ENCODE results near the gene MUC5AC.

MUC5AC gene

DNA sequence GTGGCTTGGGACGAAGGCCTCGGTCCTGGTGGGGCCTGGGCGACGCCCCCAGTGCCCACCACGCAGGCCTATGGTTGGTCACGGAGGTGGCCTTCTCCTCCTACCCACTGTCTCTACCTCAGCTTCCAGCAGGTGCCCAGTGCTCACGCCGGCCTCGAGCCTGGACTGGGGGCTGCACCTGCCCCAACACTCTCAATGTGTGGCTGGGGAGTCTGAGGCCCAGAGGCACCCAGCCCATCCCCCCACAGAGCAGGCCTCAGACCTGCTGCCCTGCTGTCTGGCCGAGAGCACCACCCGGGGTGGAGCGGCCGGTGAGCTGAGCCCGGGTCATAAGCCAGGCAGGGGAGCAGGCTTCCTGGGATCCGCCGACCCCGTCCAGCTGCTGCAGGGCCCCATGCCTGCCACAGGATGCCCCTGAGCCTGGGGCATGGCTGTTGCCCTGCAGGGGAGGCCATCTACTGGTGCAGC is 28.6 kb upstream of the MUC5AC start:
- no peak for FAIRE-seq

DNA sequence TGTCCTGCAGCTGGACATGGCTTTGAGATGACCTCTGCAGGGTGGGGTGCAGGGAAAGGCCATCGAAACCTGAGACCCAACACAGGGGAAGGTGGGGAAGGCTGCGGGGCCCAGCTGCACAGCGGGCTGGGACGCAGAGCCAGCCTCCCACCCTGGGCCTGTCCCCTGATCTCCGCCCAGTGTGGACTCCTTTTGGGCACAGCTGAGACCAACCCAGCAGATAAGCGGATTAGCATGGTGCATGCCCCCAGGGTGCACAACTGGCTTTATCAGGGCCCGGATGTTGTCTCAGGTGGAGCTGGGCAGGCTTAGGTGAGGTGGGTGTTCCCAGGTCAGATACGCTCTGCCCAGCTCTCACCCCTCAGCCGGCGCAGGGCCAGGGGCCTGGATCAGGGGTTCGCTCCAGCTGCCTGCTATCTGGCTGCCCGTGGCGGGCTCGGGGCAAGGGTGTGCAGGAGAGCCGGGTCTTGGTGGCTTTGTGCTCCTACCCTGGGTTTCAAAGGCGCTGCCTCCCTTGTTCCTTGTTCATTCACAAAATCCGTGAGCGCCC is 28.1 kb upstream of the MUC5AC start:
- FAIRE-seq (no peak), DNase-seq (ENCODE audit: insufficient read length, low spot score) (no peak)
- no peak for TF ChIP-seq POLR2A (IDR thresholded peaks at IDR 0.05; ENCODE audit: low read depth, low read length)

More for the DNA sequence above, 28.6 kb upstream of the MUC5AC start:
- no peak for DNase-seq (ENCODE audit: insufficient read length, low spot score)
- TF ChIP-seq POLR2A (IDR thresholded peaks at IDR 0.05; ENCODE audit: low read depth, low read length) = no peak

DNA sequence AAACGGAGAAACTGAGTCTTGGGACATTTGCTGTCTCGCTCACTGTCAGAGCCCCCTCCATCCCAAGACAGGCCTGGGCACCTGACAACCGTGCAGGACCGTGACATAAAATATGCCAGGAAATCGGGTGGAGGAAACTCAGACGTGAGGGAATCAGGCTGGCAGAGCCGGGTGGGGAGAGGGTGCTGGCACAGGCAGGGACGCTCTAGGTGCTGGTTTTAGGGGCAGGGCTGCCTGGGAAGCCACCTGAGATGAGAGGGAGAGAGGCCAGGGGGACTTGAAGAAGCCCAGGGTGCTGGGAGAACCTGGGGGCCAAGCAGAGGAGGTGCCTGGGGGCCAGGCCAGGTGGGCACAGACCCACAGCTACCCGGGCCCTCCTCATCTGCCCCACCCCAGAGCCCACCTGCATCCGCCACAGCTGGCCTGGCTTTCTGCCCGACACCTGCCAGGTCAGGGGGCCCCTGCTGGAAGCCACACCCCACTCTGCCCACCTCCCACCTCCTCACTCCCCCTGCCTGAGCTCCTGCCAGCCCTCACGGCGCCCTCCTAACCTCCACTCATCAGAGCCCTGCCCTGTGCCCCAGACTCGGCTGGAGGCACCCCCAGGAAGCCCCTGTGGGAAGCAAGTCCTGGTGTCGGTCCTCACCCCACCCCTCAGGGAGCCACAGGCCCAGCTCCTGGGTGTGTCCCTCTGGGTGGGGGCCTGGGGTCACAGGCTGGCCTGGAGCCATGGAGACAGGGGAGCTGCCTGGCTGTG is 27.3 kb upstream of the MUC5AC start:
- no peak for TF ChIP-seq POLR2A (IDR thresholded peaks at IDR 0.05; ENCODE audit: low read depth, low read length)
- DNase-seq (ENCODE audit: insufficient read length, low spot score) (no peak), FAIRE-seq (no peak)

DNA sequence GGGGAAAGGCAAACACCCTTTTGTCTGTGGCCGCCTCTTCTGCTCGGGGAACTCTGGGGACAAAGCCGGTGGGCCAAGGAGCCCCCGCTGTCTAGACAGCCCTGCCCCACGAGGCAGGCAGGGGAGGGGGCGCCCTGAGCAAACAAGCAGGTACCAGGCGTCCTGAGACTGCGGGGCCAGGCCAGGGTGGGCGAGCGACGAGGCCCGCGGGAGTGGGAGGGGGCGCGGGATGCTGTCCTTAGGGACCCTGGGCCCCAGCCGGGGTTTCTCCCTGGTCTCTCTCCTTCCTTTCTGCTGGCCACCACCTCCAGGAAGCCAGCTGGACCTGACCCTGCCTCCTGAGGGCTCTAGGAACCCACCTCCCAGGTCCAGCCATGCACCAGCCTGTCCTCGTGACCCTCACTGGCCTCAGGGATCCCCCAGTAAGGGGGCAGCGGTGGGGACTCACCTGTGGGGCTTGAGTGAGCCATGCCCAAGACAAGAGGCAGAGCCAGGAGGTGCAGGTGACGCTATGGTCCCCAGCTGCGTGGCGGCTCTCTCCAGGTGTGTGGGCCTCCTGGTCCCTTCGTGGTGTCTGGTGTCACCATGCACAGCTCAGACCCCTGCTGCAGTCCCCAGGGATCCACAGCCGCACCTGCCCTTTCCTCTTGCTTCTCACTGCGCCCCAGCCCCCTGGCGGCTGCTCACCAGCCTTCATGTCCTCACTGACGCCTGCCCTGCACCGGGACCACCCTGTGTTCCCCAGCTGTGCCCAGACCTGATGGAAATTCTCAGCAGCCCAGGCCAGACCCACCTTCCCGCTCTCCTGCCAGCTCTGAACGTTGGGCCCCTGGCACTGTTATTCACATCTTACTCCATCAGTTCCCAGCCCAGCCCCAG is 26.5 kb upstream of the MUC5AC start:
- TF ChIP-seq POLR2A (IDR thresholded peaks at IDR 0.05; ENCODE audit: low read depth, low read length) = no peak
- FAIRE-seq = no peak
- no peak for DNase-seq (ENCODE audit: insufficient read length, low spot score)

DNA sequence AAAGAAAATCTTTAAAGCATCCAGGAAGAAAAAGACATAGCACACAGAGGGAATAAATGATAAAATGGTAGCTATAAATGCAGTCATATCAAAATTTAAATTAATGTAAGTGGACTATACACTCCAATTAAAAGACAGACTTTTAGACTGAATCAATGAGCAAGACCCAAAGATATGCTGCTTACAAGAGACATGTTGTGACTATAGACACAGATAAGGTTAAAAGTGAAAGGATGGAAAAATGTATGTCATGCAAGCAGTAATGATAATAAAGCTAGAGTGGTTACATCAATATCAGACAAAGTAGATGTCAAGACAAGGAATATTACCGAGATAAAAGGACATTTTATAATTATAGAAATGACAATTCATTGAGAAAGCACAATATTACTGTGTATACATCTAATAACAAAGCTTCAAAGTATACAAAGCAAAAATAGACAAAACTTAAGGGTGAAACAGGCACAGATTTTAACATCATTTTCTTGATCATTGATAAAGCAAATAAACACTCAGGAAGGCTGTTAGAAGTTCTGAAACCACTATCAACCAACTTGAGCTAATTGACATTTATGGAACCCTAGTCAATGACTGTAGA is 22.8 kb upstream of the MUC5AC start:
- no peak for TF ChIP-seq POLR2A (IDR thresholded peaks at IDR 0.05; ENCODE audit: low read depth, low read length)
- FAIRE-seq = no peak
- no peak for DNase-seq (ENCODE audit: insufficient read length, low spot score)

DNA sequence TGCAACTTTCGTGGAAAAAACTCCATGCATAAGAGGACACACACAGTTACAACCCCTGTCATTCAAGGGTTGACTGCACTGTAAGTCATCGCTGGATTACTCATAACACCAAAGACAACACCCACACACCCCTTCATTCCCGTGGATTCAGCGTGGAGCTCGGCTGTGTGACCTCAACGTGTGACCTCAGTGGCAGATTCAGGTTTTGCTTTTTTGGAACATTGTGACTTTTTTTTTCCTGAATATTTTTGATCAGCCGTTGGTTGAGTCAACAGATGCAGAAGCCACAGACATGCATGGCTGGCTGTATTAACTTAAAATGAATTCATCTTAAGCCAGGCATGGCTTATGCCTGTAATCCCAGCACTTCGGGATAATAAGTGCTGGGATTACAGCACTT is 19.7 kb upstream of the MUC5AC start:
- TF ChIP-seq POLR2A (IDR thresholded peaks at IDR 0.05; ENCODE audit: low read depth, low read length) = no peak
- DNase-seq (ENCODE audit: insufficient read length, low spot score) = no peak
- no peak for FAIRE-seq

DNA sequence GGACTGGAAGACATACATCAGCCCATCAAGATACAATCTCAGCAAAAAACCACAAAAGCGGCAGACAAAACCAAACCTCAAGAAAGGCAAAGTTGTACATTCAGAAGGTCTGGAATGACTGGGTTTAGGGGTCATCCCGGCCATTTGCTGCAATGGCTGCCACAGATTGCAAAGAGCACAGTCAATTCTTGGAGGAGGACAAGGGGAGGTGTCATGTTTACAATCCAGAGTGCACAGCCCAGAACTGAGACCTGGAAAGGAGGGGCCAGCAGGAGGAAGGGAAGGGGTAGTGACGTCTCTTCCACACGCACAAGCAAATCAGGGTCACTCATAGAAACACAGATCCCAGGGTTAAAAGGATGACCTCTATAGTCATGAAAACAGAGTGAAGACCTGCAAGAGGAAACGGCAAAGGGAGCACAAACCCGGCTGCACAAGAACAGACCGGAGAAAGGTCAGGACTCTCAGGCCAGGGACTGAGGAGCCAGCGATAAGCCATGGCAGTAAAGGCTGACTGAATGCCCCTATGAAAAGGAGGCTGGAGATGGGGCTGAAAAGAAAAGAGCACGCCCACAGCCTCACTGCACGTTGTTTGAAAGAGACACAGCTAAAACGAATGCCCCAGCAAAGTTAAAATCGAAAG is 18.2 kb upstream of the MUC5AC start:
- no peak for TF ChIP-seq POLR2A (IDR thresholded peaks at IDR 0.05; ENCODE audit: low read depth, low read length)
- no peak for FAIRE-seq
- DNase-seq (ENCODE audit: insufficient read length, low spot score) = no peak

DNA sequence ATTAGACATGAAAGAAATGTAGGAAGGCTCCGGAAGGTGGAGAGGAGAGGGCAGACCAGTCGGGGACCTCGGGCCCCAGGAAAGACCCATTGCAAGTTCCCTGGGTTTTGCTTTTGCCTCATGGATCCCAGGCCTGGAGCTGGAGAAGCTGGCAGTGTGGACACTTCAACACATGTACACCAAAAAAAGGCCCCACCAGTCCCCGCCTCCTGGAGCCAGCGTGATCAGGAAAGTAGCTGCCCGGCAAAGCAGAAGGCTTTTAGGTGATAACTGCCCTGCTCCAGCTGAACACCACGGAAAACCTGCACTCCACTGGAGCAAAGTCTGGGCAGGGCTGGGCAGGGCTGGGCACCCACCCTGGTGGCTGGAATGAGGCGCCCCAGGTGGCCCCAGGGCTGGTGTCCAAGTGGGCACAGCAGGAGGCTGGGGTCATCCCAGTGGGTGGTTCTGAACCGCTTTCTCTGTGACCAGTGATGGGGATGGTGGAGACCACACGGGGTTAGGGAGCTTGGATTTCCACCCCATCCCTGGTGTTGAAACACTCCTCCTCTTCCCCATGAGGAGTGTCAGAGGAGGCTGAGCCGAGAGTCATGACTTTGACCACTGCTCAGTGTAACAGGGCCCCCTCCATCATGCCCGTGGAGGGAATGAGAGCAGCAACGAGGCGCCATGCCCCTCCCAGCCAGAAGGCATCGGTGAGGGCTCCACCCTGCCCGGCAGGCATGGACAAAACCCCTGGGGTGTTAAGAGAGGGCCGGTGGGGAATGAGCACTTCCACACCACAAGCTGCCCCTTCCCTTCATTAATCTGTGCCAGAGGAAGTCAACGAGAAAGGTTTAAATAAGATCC is 16.9 kb upstream of the MUC5AC start:
- FAIRE-seq (no peak), DNase-seq (ENCODE audit: insufficient read length, low spot score) (no peak)
- no peak for TF ChIP-seq POLR2A (IDR thresholded peaks at IDR 0.05; ENCODE audit: low read depth, low read length)

DNA sequence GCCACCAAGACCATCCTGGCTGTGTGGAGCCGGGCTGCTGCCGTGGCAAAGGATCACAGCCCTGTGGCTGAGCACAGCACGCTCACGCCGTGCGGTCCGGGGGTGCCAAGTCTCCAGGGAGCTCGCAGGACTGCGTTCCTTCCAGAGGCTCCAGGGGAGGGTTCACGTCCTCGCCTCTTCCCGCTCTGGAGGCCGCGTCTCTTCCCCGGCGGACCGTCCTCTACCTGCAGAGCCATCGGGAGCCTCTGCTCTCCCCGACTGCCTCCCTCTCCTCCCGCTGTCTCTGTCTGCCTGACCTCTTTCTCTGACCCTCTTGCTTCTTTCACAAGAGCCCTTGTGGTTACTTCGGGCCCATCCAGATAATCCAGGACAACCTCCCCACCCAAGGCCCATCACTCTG is 11.4 kb upstream of the MUC5AC start:
- FAIRE-seq (no peak), DNase-seq (ENCODE audit: insufficient read length, low spot score) (no peak)
- TF ChIP-seq POLR2A (IDR thresholded peaks at IDR 0.05; ENCODE audit: low read depth, low read length) = no peak

DNA sequence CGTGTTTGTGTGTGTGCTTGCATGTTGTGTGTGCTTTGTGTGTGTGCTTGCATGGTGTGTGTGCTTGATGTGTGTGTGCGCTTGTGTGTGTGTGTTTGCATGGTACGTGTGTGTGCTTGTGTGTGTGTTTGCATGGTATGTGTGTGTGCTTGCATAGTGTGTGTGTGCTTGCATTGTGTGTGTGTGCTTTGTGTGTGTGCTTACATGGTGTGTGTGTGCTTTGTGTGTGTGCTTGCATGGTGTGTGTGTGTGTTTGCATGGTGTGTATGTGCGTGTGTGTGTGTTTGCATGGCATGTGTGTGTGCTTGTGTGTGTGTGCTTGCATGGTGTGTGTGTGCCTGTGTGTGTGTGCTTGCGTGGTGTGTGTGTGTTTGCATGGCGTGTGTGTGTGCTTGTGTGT is 10.0 kb upstream of the MUC5AC start:
- DNase-seq (ENCODE audit: insufficient read length, low spot score) (no peak), FAIRE-seq (no peak)
- TF ChIP-seq POLR2A (IDR thresholded peaks at IDR 0.05; ENCODE audit: low read depth, low read length) = no peak

DNA sequence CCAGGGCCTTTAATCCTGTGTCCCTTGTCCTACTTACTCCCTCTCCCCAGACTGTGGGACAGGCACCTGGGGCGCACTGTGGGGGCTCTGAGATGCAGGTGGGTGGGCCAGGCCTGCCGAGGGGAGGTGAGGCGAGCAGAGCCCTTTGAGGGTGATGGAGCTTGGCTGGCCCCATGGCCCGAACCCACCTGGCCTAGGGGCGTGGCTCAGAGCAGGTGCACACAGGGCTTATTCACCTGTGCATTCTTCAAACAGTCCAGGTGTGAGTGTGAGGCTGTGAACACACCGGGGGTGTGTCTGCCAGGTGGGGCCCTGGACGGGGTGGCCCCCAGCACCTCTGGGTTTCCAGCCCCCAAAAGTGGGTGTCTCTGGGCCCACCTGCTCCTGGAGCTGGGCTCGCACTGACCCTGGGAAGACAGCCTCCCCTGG is 9.0 kb upstream of the MUC5AC start:
- FAIRE-seq = no peak
- no peak for DNase-seq (ENCODE audit: insufficient read length, low spot score)
- TF ChIP-seq POLR2A (IDR thresholded peaks at IDR 0.05; ENCODE audit: low read depth, low read length) = no peak

DNA sequence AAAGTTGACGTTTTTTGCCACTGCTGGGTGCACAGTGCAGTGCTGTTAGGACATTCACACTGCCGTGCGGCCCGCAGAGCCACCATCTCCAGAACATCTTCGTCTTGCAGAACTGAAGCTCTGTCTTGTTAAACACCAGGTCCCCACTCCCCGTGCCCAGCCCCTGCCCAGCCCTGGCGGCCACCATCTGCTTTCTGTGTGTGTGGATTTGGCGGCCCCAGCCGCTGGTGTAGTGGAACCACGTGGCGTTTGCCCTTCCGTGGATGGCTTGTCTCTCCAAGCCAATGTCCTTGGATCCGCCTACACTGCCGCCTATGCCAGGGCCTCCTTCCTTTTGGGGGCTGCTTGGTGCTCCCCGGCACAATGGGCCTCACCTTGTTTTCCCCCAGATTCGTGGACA is 8.2 kb upstream of the MUC5AC start:
- FAIRE-seq = no peak
- no peak for DNase-seq (ENCODE audit: insufficient read length, low spot score)
- no peak for TF ChIP-seq POLR2A (IDR thresholded peaks at IDR 0.05; ENCODE audit: low read depth, low read length)

DNA sequence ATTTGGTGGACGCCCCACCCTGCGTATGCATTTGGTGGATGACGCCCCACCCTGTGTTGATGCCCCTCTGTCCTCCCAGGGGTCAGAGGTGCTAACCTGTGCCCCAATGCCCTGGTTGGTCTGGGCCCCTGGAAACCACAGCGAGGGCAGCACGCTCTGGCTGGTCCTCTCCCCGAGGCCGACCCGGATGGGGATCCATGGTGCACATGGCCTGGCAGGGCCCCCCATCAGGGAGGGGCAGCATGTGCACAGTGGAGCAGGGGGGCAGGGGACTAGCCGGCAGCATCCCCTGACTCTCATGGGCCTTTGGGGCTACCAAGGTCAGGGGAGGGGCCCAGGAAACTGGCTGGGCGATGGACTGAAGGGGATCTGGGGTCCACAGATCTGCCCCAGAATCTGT is 7.6 kb upstream of the MUC5AC start:
- no peak for FAIRE-seq
- no peak for TF ChIP-seq POLR2A (IDR thresholded peaks at IDR 0.05; ENCODE audit: low read depth, low read length)

More for the DNA sequence above, 7.6 kb upstream of the MUC5AC start:
- no peak for DNase-seq (ENCODE audit: insufficient read length, low spot score)

All from H54 (cell line).